NCI-H1092 (cell line): ENCODE data around the gene FAM13C.
"Not testable (repeated sequence)": the region's sequence is repeated elsewhere in the genome, so short reads cannot be mapped to it uniquely, and the experiment has no call there.

Experiments used
- DNase-seq: peaks from one replicate; lab custom pipeline; 2025; lab: John Stamatoyannopoulos, UW

FAM13C gene

DNA sequence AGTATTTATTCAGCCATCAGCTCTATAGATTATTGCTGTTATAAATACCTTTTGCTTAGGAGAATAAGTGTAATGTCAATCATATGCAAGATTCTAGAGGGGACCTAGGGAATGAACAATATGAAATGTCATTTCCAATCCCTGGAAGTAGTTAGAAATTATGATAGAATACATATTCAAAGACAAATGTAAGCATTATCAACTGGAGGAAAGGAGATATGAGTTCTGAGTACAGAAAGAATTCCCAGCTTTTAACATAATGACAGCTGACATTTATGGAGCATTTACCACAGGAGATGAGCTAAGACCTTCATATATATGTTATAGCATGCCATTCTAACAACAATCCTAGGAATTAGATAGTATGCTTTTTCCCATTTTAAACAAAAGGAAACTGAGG lies 86.2 kb downstream of the FAM13C start:
- no peak for DNase-seq

- no peak for DNase-seq
Measured at GRCh38 chr10:59273445-59273844, 88.9 kb downstream of the FAM13C start.

DNA sequence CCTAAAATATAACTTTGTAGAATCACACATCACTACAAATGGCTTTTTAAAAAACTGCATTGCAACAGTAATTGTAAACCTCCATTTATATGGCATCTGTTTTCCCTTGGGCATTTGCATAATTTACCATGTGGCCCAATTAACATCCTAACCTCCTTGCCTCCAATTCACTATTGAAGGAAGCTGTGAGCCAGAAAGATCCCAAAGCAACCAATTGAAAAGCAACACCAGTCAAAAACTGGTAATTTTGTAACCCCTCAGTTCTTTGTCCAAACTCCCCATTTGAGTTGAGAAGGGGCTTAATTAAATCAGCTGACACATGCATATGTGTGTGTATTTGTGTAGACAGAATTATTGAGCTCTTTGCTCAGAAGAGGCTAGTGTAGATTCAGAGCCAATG lies 90.3 kb downstream of the FAM13C start:
- DNase-seq: no peak

GRCh38 chr10:59271160-59271559 lies 91.2 kb downstream of the FAM13C start:
- no peak for DNase-seq

DNA sequence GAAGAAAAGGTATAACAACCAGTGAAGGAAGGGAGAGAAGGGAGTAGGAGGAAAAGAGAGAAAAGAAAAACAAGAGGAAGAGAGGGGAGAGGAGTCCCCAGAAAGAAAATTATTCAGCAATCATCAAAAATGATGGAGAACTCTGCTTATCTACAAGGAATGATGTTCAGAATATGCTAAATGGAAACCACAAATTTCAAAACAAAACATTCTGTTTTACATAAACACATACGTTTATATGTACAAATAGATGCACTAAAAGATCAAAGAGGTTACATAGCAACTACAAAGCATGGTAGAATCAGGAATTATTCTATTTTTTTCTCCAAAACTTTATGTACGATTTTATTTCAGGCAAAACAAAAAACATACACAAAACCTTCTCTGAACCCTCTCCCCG lies 91.9 kb downstream of the FAM13C start:
- DNase-seq: no peak

DNA sequence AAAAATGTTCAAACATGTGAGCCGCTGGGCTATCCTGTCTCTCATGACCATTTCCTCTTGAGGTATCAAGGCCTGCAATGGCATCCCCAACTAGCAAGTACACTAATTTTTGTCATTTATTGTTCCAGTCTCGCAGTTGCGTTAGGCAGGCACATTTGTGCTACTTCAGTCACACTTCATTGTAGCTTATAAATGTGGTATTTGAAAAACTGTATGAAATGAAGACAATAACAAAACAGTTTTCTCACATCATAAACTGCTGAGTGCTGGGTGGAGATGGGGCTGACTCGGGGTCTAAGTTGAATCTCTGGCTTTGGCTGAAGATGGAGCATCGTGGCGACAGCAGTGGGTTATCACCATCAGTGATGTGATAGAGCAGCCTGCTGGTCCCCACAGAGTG lies 92.7 kb downstream of the FAM13C start:
- DNase-seq: no peak

- DNase-seq: no peak
Measured at GRCh38 chr10:59268460-59268859, 93.9 kb downstream of the FAM13C start.

DNA sequence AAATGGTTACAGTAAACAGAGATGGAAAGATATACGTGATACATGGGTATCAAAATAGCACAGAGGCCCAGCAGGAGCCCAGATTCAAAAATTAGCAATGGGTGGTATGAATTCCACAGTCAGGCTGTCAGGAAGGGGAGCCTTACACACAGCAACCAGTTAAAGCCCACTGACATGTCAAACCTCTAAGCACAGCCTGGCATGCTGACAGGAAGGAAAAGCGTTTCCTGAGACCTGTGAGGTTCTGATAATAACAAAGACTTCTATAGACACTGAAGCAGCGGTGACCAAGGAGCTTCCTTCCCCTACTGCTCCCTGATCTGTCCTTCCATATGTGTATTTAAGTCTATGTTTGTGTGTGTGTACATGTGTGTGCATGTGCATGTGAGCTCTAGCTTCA lies 96.0 kb downstream of the FAM13C start:
- no peak for DNase-seq

DNA sequence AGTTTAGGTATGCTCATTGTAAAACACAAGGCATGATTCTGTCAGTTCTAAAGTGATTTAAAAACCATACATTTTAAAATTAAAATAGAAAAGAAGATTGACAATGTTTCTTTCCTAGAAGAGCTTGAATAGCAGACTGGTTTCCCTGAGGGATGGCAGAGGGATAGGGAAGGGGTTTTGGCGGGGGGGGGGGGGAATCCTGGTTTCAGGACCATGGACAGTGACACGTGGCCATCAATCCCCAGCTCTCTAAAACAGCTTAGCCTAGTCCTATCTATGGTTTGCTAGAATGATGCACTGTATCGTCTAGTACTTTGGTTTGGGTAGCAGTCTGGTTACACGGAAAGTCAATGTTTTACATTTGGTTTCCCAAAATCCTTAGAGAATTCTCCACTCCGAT lies 97.2 kb downstream of the FAM13C start:
- no peak for DNase-seq

DNA sequence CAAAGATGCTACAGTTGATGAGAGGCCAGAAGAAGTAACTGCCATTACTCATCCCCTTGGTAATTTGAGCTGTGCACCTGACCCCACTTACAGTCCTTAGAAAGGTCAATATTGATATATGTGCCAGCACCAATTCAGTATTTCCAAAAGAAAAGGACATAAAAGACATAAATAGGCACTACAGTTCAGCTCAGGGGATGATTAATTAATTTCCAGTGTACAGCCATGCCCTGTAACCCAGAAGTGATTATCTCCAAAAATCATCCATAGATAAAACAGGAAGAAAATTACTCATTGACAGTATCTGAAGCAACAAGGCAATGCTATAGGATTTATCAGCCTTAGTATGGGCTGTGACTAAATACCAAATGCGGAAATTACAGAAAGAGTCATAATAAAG lies 103.5 kb downstream of the FAM13C start:
- DNase-seq: peak; percentile 3

DNA sequence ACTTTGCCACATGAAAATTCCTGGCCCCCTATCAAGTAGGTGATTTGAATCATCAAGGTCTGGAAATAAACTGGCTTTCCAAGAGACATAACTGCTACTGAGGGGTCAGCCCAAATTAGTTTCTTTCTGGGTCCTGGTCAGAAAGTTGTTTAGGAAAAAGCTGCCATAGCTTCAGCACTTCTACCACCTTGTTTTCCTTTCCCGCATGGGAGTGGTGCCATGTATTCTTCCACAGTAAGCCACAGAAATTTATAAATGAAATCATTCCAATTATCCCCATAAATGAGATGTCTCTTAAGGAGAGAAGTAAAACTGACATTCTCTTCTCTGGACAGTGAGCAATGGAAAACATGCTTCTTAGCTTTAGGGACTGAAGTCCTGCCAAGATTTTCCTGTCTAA lies 105.1 kb downstream of the FAM13C start:
- DNase-seq: no peak

DNA sequence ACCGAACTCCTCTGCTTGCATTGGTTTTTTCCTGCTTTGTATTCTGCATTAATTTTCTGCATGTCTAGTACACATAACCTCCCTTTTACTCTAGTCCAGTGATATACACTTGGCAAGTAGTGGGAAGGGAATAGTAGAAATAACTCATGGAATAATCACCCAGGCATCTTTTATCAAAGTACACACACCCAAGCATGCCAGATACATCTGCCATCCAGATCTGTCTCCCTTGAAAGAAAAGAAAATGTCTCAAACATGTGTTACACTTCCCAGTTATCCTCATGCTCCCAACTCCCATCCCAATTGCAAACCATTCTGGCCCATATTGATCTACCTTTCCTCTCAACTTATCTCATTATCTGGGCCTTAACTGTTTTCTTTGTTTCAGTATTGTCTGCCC lies 106.9 kb downstream of the FAM13C start:
- no peak for DNase-seq

GRCh38 chr10:59252491-59252890 lies 109.9 kb downstream of the FAM13C start:
- no peak for DNase-seq

DNA sequence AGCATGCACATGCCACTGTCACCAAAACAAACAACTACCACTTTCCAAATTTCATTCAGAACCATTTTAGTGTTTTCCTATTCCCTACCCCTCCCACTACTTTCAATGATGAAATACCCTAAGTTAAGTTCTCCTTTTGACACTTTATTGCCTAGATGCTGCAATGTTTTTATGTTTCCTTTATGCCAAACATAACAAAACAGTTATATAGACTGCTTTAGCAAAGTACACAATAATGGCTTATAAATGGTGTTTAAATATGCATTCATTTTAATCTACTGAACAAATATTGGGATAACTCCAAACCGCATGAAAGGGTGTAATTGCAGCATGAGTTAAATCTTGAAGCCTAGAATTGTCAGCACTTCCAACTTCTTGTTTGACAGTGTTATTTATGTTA lies 116.7 kb downstream of the FAM13C start:
- no peak for DNase-seq

DNA sequence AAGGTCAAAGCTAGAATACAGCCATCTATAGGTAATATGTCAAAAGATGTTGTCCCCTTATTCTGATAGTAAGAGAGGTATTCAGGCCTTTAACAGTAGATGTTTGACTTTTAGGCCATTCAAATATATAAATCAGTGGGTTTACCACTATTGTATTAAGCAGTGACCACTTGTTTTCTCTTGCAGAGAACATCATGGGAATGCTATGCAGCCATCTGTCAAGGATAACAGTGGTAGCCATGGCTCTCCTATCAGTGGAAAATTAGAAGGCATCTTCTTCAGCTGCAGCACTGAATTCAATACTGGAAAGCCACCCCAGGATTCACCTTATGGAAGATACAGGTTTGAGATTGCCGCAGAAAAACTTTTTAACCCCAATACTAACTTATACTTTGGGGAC lies 117.5 kb downstream of the FAM13C start:
- no peak for DNase-seq

DNA sequence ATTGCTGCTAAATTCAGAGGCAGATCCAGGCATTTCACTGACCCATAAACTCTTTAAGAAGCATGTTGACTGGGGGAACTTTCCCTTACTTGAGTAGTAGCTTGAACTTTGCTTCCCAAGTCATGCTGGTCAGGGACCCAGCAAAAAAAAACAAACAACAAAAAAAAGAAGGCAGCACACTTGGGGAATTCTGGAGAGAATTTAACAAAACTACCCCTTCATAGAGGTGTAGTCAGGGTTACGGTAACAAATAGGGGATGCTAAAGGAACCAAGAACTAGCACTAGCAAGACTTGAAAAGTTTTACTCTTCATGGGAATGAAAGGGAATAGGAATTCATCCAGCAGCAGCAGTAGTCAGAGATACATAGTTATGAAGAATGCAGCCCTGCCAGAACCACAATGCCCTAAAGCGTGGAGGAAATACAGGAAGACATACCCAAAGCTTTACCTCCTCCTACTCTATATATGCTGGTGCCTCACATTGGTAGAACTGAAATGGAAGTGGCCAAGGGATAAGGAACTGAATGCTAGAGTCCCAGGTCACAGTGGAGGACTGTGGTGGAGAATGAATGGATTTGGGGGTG lies 118.6 kb downstream of the FAM13C start:
- no peak for DNase-seq

DNA sequence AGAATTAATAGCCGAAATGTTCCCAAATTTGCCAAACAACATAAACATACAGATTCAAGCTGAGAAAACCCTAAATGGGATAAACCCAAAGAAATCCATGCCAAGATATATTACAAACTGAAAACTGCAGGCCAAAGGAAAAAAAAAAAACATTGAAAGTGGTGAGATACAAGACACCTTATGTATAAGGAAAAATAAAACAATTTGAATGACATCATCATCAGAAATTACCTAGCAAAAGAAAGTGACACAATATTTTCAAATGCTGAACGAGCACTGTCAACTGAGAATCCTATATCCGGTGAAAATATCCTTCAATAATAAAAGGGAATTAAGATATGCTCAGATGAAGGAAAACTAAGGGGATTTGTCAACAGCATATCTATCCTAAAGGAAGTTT lies 119.4 kb downstream of the FAM13C start:
- DNase-seq: no peak

DNA sequence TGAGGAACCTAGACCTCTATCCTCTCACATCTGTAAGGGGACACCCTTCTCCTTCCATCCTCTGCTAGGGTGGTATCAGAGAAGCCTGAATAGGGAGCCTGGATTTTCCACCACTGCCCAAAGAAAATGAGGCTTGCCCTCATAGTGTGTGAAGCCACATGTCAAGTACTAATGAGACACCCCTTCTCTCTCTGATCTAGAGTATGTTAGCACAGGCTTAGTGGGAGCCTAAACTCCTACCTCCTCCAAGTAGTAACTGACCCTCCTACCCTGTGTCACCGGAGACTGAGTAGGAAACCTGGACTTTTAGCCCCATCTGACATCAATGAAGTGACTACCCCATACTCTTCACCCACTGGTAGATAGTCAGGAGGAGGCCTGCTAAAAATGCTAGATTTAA lies 120.3 kb downstream of the FAM13C start:
- no peak for DNase-seq

GRCh38 chr10:59240582-59241183 lies 121.7 kb downstream of the FAM13C start:
- DNase-seq: no peak

- not testable (repeated sequence) for DNase-seq
Measured at GRCh38 chr10:59239108-59239507, 123.2 kb downstream of the FAM13C start.

DNA sequence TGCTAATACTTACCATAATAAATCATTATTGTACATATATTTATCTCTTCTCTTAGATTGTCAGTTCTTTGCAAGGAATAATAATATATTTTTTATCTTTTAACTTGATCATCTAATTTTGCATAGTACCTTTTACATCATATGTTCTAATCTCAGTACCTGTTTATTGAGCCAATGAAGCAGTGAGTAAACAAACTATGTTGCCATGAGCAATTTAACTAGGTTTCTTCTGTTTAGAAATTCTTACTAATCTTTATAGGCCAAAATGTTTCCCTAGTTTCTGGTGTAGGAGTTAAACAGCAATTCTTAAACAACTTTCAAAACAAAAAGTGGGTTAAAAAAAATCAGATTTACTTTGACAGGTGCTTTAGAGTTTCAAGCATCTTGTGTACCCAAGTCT lies 124.6 kb downstream of the FAM13C start:
- no peak for DNase-seq

DNA sequence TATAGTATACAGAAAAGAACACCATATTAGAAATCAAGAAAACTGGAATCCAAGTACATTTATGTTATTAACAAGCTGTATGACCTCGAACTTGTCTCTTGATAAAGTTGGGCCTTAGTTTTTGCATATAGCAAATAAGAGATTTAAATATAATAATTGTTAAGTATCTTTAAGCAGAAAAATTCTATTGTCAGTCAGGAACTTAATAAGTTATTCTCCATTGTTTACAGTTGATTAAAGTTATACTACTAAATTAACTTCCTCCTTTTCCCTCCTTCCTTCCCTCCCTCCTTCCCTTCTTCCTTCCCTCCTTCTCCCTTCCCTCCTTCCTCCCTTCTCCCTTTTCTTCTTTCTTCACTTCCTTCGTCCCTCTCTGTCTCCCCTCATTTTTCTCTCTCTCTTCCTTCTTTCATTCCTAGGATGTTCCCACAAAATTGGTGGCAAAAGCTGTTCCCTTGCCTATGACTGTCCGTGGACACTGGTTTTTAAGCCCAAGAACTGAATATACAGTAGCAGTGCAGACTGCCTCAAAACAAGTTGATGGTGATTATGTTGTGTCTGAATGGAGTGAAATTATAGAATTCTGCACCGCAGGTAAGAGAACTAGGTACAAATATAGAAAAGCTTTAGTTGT lies 126.2 kb downstream of the FAM13C start:
- no peak for DNase-seq

DNA sequence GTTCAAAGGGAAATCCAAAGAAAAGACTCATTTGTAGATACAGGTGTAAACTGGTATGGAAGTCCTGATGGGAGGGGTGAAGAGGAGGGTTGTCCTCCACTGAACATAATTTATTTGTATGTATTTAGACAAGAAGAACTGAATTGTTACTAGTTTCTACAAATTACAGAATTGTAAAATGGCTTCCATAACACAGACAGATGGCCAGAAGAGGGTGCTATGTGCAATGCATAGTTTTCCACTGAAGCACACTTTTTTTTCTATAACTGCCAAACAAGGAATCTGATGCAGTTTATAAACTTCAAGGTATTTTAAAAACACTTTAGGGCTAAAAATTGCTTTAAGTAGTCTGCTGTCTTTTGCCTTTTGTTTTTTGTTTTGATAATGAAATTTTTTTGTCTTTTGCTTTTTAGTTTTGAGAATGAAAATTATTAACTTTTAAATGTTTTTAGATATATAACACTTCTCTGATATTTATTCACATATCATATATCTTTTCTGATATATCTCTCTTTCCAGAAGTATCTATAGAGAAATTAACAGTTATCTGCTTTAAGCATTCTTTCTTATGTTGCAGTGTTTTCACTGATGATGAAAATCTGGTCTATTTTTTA lies 127.4 kb downstream of the FAM13C start:
- DNase-seq: no peak

DNA sequence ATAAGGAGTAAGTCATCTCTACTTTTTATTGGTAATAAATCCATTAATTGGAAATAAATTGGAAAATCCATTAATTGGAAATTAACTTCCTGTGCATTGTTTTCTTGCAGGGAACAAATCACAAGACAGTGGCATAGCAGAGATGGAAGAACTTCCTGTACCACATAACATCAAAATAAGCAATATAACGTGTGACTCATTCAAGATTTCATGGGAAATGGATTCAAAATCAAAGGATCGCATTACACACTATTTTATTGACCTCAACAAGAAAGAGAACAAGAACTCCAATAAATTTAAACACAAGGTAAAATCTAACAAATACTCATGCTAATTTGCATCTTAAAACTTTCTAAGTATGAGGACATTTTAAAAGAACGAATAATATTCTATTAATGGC lies 128.2 kb downstream of the FAM13C start:
- DNase-seq: no peak
